Calu3 (cell line): Measurements from ENCODE around the gene TTC19. TPM values are rescaled to one million over a fixed set of nuclear protein-coding genes. Genes with fewer than 3 reads are reported as not detected.
A peak's percentile ranks its signal among the peaks of the same experiment; 100 is the strongest.

Source experiments
- BruUV-seq: library from RNA; stranded (reverse); fragments of 400-500 nt; replicated peaks from 2 replicates; lab custom pipeline; 2021; lab: Mats Ljungman, UMichigan
- CTCF ChIA-PET: fragments of 300-600 bp; sonication (Branson Sonifier 250); formaldehyde crosslinking; loops from one replicate; lab custom pipeline; 2022; ENCODE audit warnings: antibody characterized with exemption; lab: Charles Lee
- DNase-seq: peaks from one replicate; pipeline ENCODE4 v3.0.0; 2022
- H3K27ac Mint-ChIP-seq: one replicate; pipeline ENCODE4 v1.8.0; 2022; ENCODE audit warnings: mixed read lengths; ENCODE audit not compliant: unreplicated experiment
- H3K27me3 Mint-ChIP-seq: one replicate; pipeline ENCODE4 v1.8.0; 2022; ENCODE audit warnings: mixed read lengths; ENCODE audit not compliant: unreplicated experiment
- H3K36me3 Mint-ChIP-seq: one replicate; pipeline ENCODE4 v1.8.0; 2022; ENCODE audit warnings: mild to moderate bottlenecking, moderate library complexity, mixed read lengths; ENCODE audit not compliant: insufficient read depth, unreplicated experiment
- H3K4me1 Mint-ChIP-seq: one replicate; pipeline ENCODE4 v1.8.0; 2022; ENCODE audit warnings: mild to moderate bottlenecking, low read depth, mixed read lengths; ENCODE audit not compliant: unreplicated experiment
- H3K4me3 Mint-ChIP-seq: one replicate; pipeline ENCODE4 v1.8.0; 2022; ENCODE audit warnings: mild to moderate bottlenecking, low read depth, moderate library complexity, mixed read lengths; ENCODE audit not compliant: unreplicated experiment
- H3K9me3 Mint-ChIP-seq: one replicate; pipeline ENCODE4 v1.8.0; 2022; ENCODE audit warnings: low read depth, mixed read lengths; ENCODE audit not compliant: unreplicated experiment
- CTCF ChIP-seq: fragments of 200-600 bp; IDR thresholded peaks from one replicate; pipeline ENCODE4 v1.8.0; 2022; ENCODE audit warnings: antibody characterized with exemption; ENCODE audit not compliant: unreplicated experiment
- intact Hi-C: fragments of 100-400 bp; cut with micrococcal nuclease; formaldehyde crosslinking; loops from one replicate; pipeline ENCODE4 v1.10.0; 2022; ENCODE audit not compliant: unreplicated experiment
- total RNA-seq: library from RNA; stranded (reverse); gene quantifications from 2 replicates; pipeline ENCODE4 v1.2.3, GENCODE V29; 2022

Gene TTC19
- total RNA-seq, 1 experiment from 2014 or later = 30.3 TPM

GRCh38 chr17:15981208-15981607 lies 18.4 kb upstream of the TTC19 start:
- intact Hi-C loops = no loop called here
- no peak for DNase-seq
- peak overlapping the region; percentile 18 for H3K27ac Mint-ChIP-seq
- H3K27me3 Mint-ChIP-seq = no peaks in the 10 kb centered on the region
- H3K36me3 Mint-ChIP-seq = peaks cover 13% of the 10 kb centered on the region
- no peak overlapping the region for H3K4me3 Mint-ChIP-seq
- CTCF ChIA-PET = interaction anchor here (1.0 kb wide), 1 partner anchor 11 kb away, joined by 3 read pairs; no protein-coding TSS in a partner anchor
- no peaks in the 10 kb centered on the region for H3K9me3 Mint-ChIP-seq
- no TSS peak for BruUV-seq
- peaks cover 16% of the 10 kb centered on the region for H3K4me1 Mint-ChIP-seq
- TF ChIP-seq CTCF = no peak

GRCh38 chr17:15981646-15982580 lies 17.7 kb upstream of the TTC19 start:
- Mint-ChIP-seq H3K36me3 (peaks cover 10% of the 10 kb centered on the region), H3K4me1 (peaks cover 16% of the 10 kb centered on the region), H3K27ac (peak overlapping the region; percentile 18), H3K4me3 (no peak overlapping the region), H3K27me3 (no peaks in the 10 kb centered on the region), H3K9me3 (no peaks in the 10 kb centered on the region)
- BruUV-seq = no TSS peak
- no peak for TF ChIP-seq CTCF
- no peak for DNase-seq
- CTCF ChIA-PET = interaction anchor here (1.0 kb wide), 1 partner anchor 11 kb away, joined by 3 read pairs; no protein-coding TSS in a partner anchor
- intact Hi-C loops = no loop called here

GRCh38 chr17:15996322-15996721 lies 3.3 kb upstream of the TTC19 start:
- H3K36me3 Mint-ChIP-seq = peaks cover 41% of the 10 kb centered on the region
- intact Hi-C loops = no loop called here
- BruUV-seq = no TSS peak
- no peak for DNase-seq
- H3K27ac Mint-ChIP-seq = no peak overlapping the region
- peaks cover 11% of the 10 kb centered on the region for H3K4me1 Mint-ChIP-seq
- H3K9me3 Mint-ChIP-seq = peaks cover 2% of the 10 kb centered on the region
- no peak overlapping the region for H3K4me3 Mint-ChIP-seq
- no peaks in the 10 kb centered on the region for H3K27me3 Mint-ChIP-seq
- CTCF ChIA-PET = interaction anchor here (0.7 to 4.0 kb wide), 2 partner anchors 51 to 132 kb away, joined by 3 to 34 read pairs; partner anchors contain the start of gene ADORA2B
- TF ChIP-seq CTCF = no peak

GRCh38 chr17:15998031-15998562 lies 1.5 kb upstream of the TTC19 start:
- Mint-ChIP-seq H3K36me3 (peaks cover 51% of the 10 kb centered on the region), H3K9me3 (peaks cover 5% of the 10 kb centered on the region), H3K27ac (peak overlapping the region; percentile 89), H3K4me1 (peaks cover 16% of the 10 kb centered on the region), H3K27me3 (no peaks in the 10 kb centered on the region), H3K4me3 (peak overlapping the region; percentile 76)
- TSS peak; percentile 43 for BruUV-seq
- intact Hi-C loops = loop anchor here (1.0 to 2.0 kb wide), 2 partner anchors 53 to 169 kb away; partner anchors contain the start of gene ADORA2B
- TF ChIP-seq CTCF = no peak
- DNase-seq = no peak
- CTCF ChIA-PET = interaction anchor here (0.9 to 4.0 kb wide), 3 partner anchors 51 to 170 kb away, joined by 3 to 34 read pairs (median 7); partner anchors contain the start of gene ADORA2B
